Bone marrow (tissue), 2 donors: ENCODE results near the gene CDC20.

ENCODE experiments used
- DNase-seq, 2 donors: peaks; one replicate each; lab custom pipeline; 2025; lab: John Stamatoyannopoulos, UW

CDC20 gene

GRCh38 chr1:43329995-43330751 lies 28.6 kb upstream of the CDC20 start:
- DNase-seq, result peak; percentile 25 to 89

GRCh38 chr1:43331688-43332087 lies 27.1 kb upstream of the CDC20 start:
- no peak for DNase-seq

GRCh38 chr1:43334453-43335205 lies 24.2 kb upstream of the CDC20 start:
- no peak for DNase-seq

GRCh38 chr1:43337588-43337987 lies 21.2 kb upstream of the CDC20 start, which contains the start of gene MPL:
Gene MPL, plus strand, starts transcription at chr1:43337818. Its CDS starts 31 bp downstream, at chr1:43337849.
- DNase-seq, result no peak

GRCh38 chr1:43338001-43338400 lies 20.8 kb upstream of the CDC20 start:
- DNase-seq, result no peak

- no peak for DNase-seq
Measured at GRCh38 chr1:43339584-43340232, 19.1 kb upstream of the CDC20 start.

- DNase-seq, result no peak
Measured at GRCh38 chr1:43340559-43340958, 18.2 kb upstream of the CDC20 start.

GRCh38 chr1:43344267-43344850 lies 14.4 kb upstream of the CDC20 start:
- no peak for DNase-seq

- peak in 1 of 2 donors; percentile 81 for DNase-seq
Measured at GRCh38 chr1:43345120-43345519, 13.7 kb upstream of the CDC20 start.

- DNase-seq, result no peak
Measured at GRCh38 chr1:43346636-43347035, 12.1 kb upstream of the CDC20 start.

- DNase-seq, result no peak
Measured at GRCh38 chr1:43348343-43348808, 10.4 kb upstream of the CDC20 start.

GRCh38 chr1:43348809-43349593 lies 9.8 kb upstream of the CDC20 start:
- no peak for DNase-seq

- no peak for DNase-seq
Measured at GRCh38 chr1:43349594-43350306, 9.0 kb upstream of the CDC20 start.

GRCh38 chr1:43350976-43351375 lies 7.8 kb upstream of the CDC20 start:
- no peak for DNase-seq

GRCh38 chr1:43351421-43352350 lies 7.1 kb upstream of the CDC20 start:
- no peak for DNase-seq

GRCh38 chr1:43352351-43352705 lies 6.5 kb upstream of the CDC20 start:
- DNase-seq, result no peak

- no peak for DNase-seq
Measured at GRCh38 chr1:43352881-43353280, 5.9 kb upstream of the CDC20 start.

- DNase-seq, result no peak
Measured at GRCh38 chr1:43354471-43354870, 4.3 kb upstream of the CDC20 start.

- no peak for DNase-seq
Measured at GRCh38 chr1:43354936-43355335, 3.8 kb upstream of the CDC20 start.

- DNase-seq, result no peak
Measured at GRCh38 chr1:43357251-43357650, 1.5 kb upstream of the CDC20 start.
